RPMI8226 (cell line): ENCODE data around the gene ABCF1.

ENCODE experiments used
- DNase-seq: peaks from one replicate; pipeline ENCODE4 v3.0.0-alpha.2; 2015

The ABCF1 gene

GRCh38 chr6:30601815-30602641, 30.8 kb downstream of the ABCF1 start:
- no peak for DNase-seq

GRCh38 chr6:30603961-30604360, 32.7 kb downstream of the ABCF1 start:
- DNase-seq: no peak

GRCh38 chr6:30610065-30610464, 38.8 kb downstream of the ABCF1 start:
- DNase-seq: no peak

- DNase-seq: no peak
Measured at GRCh38 chr6:30611150-30611855, 40.1 kb downstream of the ABCF1 start.

- no peak for DNase-seq
Measured at GRCh38 chr6:30611856-30612194, 40.6 kb downstream of the ABCF1 start.

- DNase-seq: no peak
Measured at GRCh38 chr6:30612213-30612612, 41.0 kb downstream of the ABCF1 start.

GRCh38 chr6:30612687-30613248, 41.5 kb downstream of the ABCF1 start:
- no peak for DNase-seq

- DNase-seq: no peak
Measured at GRCh38 chr6:30613251-30614043, 42.2 kb downstream of the ABCF1 start.

GRCh38 chr6:30614044-30614842, 43.0 kb downstream of the ABCF1 start:
- DNase-seq: no peak

- peak; percentile 98 for DNase-seq
Measured at GRCh38 chr6:30614843-30615218, 43.6 kb downstream of the ABCF1 start.

- peak; percentile 60 for DNase-seq
Measured at GRCh38 chr6:30615219-30615957, 44.1 kb downstream of the ABCF1 start.

GRCh38 chr6:30615958-30616810, 44.9 kb downstream of the ABCF1 start:
- DNase-seq: peak; percentile 47

GRCh38 chr6:30616811-30617564, 45.7 kb downstream of the ABCF1 start, which contains the start of gene PPP1R10:
PPP1R10 (minus strand) TSS chr6:30617243; CDS start chr6:30609944, 7,299 bp downstream.
- peak; percentile 100 for DNase-seq

GRCh38 chr6:30617565-30618269, 46.5 kb downstream of the ABCF1 start, which contains the start of gene MRPS18B:
MRPS18B (plus strand) TSS chr6:30617840; CDS start chr6:30617866, 26 bp downstream.
- DNase-seq: peak; percentile 99

- DNase-seq: peak; percentile 20
Measured at GRCh38 chr6:30618270-30618797, 47.1 kb downstream of the ABCF1 start.

GRCh38 chr6:30619561-30619960, 48.3 kb downstream of the ABCF1 start:
- DNase-seq: no peak

- no peak for DNase-seq
Measured at GRCh38 chr6:30625511-30625910, 54.3 kb downstream of the ABCF1 start.
